Fibroblast of villous mesenchyme (primary cell): ENCODE results near the gene TMEM72. TPM values are rescaled to one million over a fixed set of nuclear protein-coding genes. Genes with fewer than 3 reads are reported as not detected.

ENCODE experiments used
- DNase-seq: peaks from one replicate; pipeline ENCODE4 v3.0.0-alpha.2; 2010; ENCODE audit warnings: low read depth
- H3K4me3 ChIP-seq: 2 replicates; pipeline ENCODE4 v1.5.1; 2011; ENCODE audit warnings: low read depth, mild to moderate bottlenecking, low read length
- CTCF ChIP-seq: IDR thresholded peaks from 2 replicates; pipeline ENCODE4 v1.5.1; 2012; ENCODE audit warnings: low read depth, mild to moderate bottlenecking, low read length; ENCODE audit not compliant: insufficient read depth
- total RNA-seq: library from RNA; depleted of rRNA; stranded (reverse); fragments of >200 nt; gene quantifications from 2 replicates; pipeline ENCODE4 v1.2.3, GENCODE V29; 2012

TMEM72 gene
- total RNA-seq, 1 donor = not detected

- no peak overlapping the region for H3K4me3 ChIP-seq
- no peak for DNase-seq
- no peak for TF ChIP-seq CTCF
Observed at GRCh38 chr10:44922796-44923545, 11.8 kb downstream of the TMEM72 start.

- no peak for TF ChIP-seq CTCF
- H3K4me3 ChIP-seq = no peak overlapping the region
- DNase-seq = no peak
Observed at GRCh38 chr10:44923611-44924010, 12.5 kb downstream of the TMEM72 start.

- no peak for DNase-seq
- no peak for TF ChIP-seq CTCF
- H3K4me3 ChIP-seq = no peak overlapping the region
Observed at GRCh38 chr10:44924261-44925040, 13.3 kb downstream of the TMEM72 start.

- TF ChIP-seq CTCF = no peak
- no peak overlapping the region for H3K4me3 ChIP-seq
- no peak for DNase-seq
Observed at GRCh38 chr10:44925224-44925623, 14.1 kb downstream of the TMEM72 start.

- no peak for DNase-seq
- no peak overlapping the region for H3K4me3 ChIP-seq
- TF ChIP-seq CTCF = no peak
Observed at GRCh38 chr10:44925811-44926750, 14.9 kb downstream of the TMEM72 start.

GRCh38 chr10:44926751-44927351, 15.7 kb downstream of the TMEM72 start:
- H3K4me3 ChIP-seq = no peak overlapping the region
- no peak for TF ChIP-seq CTCF
- DNase-seq = no peak
